B cell (primary cell): ENCODE measurements around the gene AAMP. TPM values are rescaled to one million over a fixed set of nuclear protein-coding genes. Genes with fewer than 3 reads are reported as not detected.

ENCODE experiments used
- ATAC-seq: fragments of 200-7000 bp; cut with Tn5 transposase; one replicate; pipeline ENCODE4 v1.10.0; 2021; ENCODE audit warnings: low read depth, mild to moderate bottlenecking, moderate number of reproducible peaks, moderate library complexity
- CTCF ChIA-PET: fragments of 350-600 bp; sonication (Branson Sonifier 250); formaldehyde crosslinking; loops from one replicate; lab custom pipeline; 2021; ENCODE audit warnings: antibody characterized with exemption, inconsistent platforms; lab: Charles Lee
- POLR2A ChIA-PET: fragments of 350-600 bp; sonication (Branson Sonifier 250); formaldehyde crosslinking; loops from one replicate; lab custom pipeline; 2021; ENCODE audit warnings: antibody characterized with exemption; lab: Charles Lee
- DNase-seq: peaks from one replicate; pipeline ENCODE4 v3.0.0; 2013
- H2AFZ ChIP-seq: 2 replicates; pipeline ENCODE4 v1.6.1; 2012; ENCODE audit warnings: mild to moderate bottlenecking, low read depth, low read length; ENCODE audit not compliant: insufficient read depth, poor library complexity, severe bottlenecking
- H3K27ac ChIP-seq, 2 donors: 1 replicate in 1 of 2; 2 replicates in 1 of 2; pipeline ENCODE4 v1.5.1; 2012 to 2013; ENCODE audit warnings: low read length in 2 of 2, mild to moderate bottlenecking in 2 of 2, moderate library complexity in 1 of 2
- H3K27me3 ChIP-seq, 4 experiments: fragments of 200-600 bp in 1 of 4; sonication (generic) in 1 of 4; replicated peaks in 1 of 4; 1 replicate in 2 of 4; 2 replicates in 2 of 4; pipeline versions ENCODE4 v1.6.1 to v1.7.0; 2013 to 2016; ENCODE audit warnings: low read length in 3 of 4, mild to moderate bottlenecking in 2 of 4, mixed read lengths in 1 of 4, moderate library complexity in 1 of 4; ENCODE audit not compliant: insufficient read depth in 4 of 4, control insufficient read depth in 3 of 4; ENCODE audit errors: control extremely low read depth in 1 of 4
- H3K36me3 ChIP-seq, 2 experiments: replicated peaks in 1 of 2; 1 replicate in 1 of 2; 2 replicates in 1 of 2; pipeline versions ENCODE4 v1.6.1 to v1.7.1; 2013; ENCODE audit warnings: low read length in 1 of 2; ENCODE audit not compliant: insufficient read depth in 2 of 2, control insufficient read depth in 1 of 2; ENCODE audit errors: control extremely low read depth in 1 of 2, extremely low read depth in 1 of 2
- H3K4me1 ChIP-seq, 2 donors: fragments of 200-600 bp in 1 of 2; sonication (generic) in 1 of 2; 1 replicate in 1 of 2; 2 replicates in 1 of 2; pipeline versions ENCODE4 v1.5.1 to v1.6.1; 2013 to 2017; ENCODE audit warnings: low read length in 2 of 2; ENCODE audit not compliant: control insufficient read depth in 2 of 2, insufficient read depth in 2 of 2
- H3K4me2 ChIP-seq: replicated peaks from 2 replicates; pipeline ENCODE3; 2012; ENCODE audit warnings: mild to moderate bottlenecking, low read depth, low read length; ENCODE audit not compliant: poor library complexity, severe bottlenecking
- H3K4me3 ChIP-seq, 5 experiments: fragments of 200-600 bp in 1 of 5; sonication (generic) in 1 of 5; 1 replicate in 3 of 5; 2 replicates in 2 of 5; pipeline versions ENCODE4 v1.5.1 to v1.7.0; 2011 to 2016; ENCODE audit warnings: low read length in 4 of 5, mild to moderate bottlenecking in 4 of 5, low read depth in 2 of 5, control low read depth in 1 of 5, moderate library complexity in 1 of 5; ENCODE audit not compliant: insufficient read depth in 1 of 5; ENCODE audit errors: control extremely low read depth in 1 of 5, extremely low read depth in 1 of 5
- H3K79me2 ChIP-seq: fragments of 200-600 bp; sonication (generic); one replicate; pipeline ENCODE4 v1.6.0; 2016; ENCODE audit warnings: low read length; ENCODE audit not compliant: control insufficient read depth, insufficient read depth
- H3K9ac ChIP-seq: fragments of 200-600 bp; sonication (generic); 2 replicates; pipeline ENCODE4 v1.6.1; 2017; ENCODE audit warnings: mild to moderate bottlenecking, low read length, moderate library complexity
- H3K9me3 ChIP-seq, 3 donors: one replicate each; pipeline versions ENCODE4 v1.6.1 to v1.7.1; 2013; ENCODE audit warnings: low read length in 2 of 3; ENCODE audit not compliant: control insufficient read depth in 2 of 3, insufficient read depth in 1 of 3; ENCODE audit errors: control extremely low read depth in 1 of 3
- H4K20me1 ChIP-seq: 2 replicates; pipeline ENCODE4 v1.6.0; 2012; ENCODE audit warnings: mild to moderate bottlenecking, low read length; ENCODE audit not compliant: insufficient read depth, control insufficient read depth, poor library complexity, severe bottlenecking
- H3K27ac Mint-ChIP-seq: one replicate; pipeline ENCODE4 v1.8.0; 2021; ENCODE audit warnings: mixed read lengths
- H3K27me3 Mint-ChIP-seq: one replicate; pipeline ENCODE4 v1.8.0; 2021; ENCODE audit warnings: mixed read lengths
- H3K4me1 Mint-ChIP-seq: one replicate; pipeline ENCODE4 v1.8.0; 2021; ENCODE audit warnings: mixed read lengths
- H3K4me3 Mint-ChIP-seq: one replicate; pipeline ENCODE4 v1.8.0; 2021; ENCODE audit warnings: mixed read lengths
- H3K9me3 Mint-ChIP-seq: one replicate; pipeline ENCODE4 v1.8.0; 2022; ENCODE audit warnings: mixed read lengths; ENCODE audit not compliant: insufficient read depth
- EZH2 ChIP-seq: IDR thresholded peaks from 2 replicates; pipeline ENCODE4 v1.6.1; 2012; ENCODE audit warnings: borderline replicate concordance, low read depth, mild to moderate bottlenecking, moderate library complexity, low read length; ENCODE audit not compliant: insufficient read depth, poor library complexity, severe bottlenecking
- WGBS: methylation state at CpG from one replicate; pipeline ENCODE4 v1.1.5; 2013; ENCODE audit warnings: missing lambda C conversion rate; ENCODE audit not compliant: insufficient coverage; 5-methylcytosine and 5-hydroxymethylcytosine counted together
- intact Hi-C: fragments of 100-400 bp; cut with micrococcal nuclease; formaldehyde crosslinking; loops from one replicate; pipeline ENCODE4 v1.10.0; 2022
- polyA plus RNA-seq: library from polyadenylated mRNA; depleted of rRNA; stranded (reverse); fragments of >200 nt; gene quantifications from 2 replicates; pipeline ENCODE4 v1.2.3, GENCODE V29; 2012
- total RNA-seq, 2 donors: library from RNA; stranded (reverse); fragments of 120-200 nt in 1 of 2; gene quantifications; 1 replicate in 1 of 2; 2 replicates in 1 of 2; pipeline versions ENCODE4 v1.2.3 to v1.2.4, GENCODE V29; 2013 to 2022
- TF ChIP-seq, protein P1 (sequence below): fragments of 200-600 bp; IDR thresholded peaks from one replicate; pipeline ENCODE4 v1.8.0; 2022; ENCODE audit warnings: antibody characterized with exemption, mild to moderate bottlenecking

Gene AAMP
- total and polyA plus RNA-seq, 2 donors (not counting 1 experiment from before 2014, with no cell fraction given), result 56.4 to 65.7 TPM

DNA sequence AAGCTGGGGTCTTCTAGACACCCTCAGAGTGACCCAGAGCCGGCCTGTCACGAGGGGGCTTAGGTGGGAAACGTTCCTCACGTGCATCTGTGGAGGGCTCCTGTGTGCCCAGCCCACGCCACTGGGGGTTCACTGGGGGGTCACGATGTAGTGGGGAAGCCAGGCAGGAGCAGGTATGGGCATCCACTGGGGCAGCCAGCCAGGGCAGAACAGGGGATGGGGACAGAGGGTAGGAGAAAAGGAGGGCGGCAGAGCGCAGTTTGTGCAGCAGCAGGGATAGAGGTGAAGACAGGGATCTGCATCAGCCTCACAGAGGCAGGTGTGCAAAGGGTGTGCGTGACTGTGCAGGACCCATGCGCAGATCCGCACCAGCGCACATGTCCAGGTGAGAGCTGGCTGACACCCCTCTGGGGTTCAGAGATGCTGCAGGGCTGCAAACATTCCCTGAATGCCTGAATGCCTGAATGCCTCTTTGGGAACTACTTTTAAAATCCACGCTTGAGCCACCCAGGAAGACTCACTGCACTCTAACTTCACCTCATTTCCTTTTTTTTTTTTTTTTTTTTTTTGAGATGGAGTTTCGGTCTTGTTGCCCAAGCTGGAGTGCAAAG is 10.4 kb upstream of the AAMP start:
- H3K4me2 ChIP-seq, result no peak overlapping the region
- peaks cover 39% of the 10 kb centered on the region for H3K4me1 Mint-ChIP-seq
- H2AFZ ChIP-seq, result no peak overlapping the region
- no peaks in the 10 kb centered on the region for H3K27me3 Mint-ChIP-seq
- POLR2A ChIA-PET, result no interaction called here
- DNase-seq (no peak), ATAC-seq (no peak)
- no peak overlapping the region for H3K4me3 ChIP-seq
- H3K79me2 ChIP-seq, result peaks cover 67% of the 10 kb centered on the region
- H3K9me3 Mint-ChIP-seq, result no peaks in the 10 kb centered on the region
- TF ChIP-seq, protein P1, sequence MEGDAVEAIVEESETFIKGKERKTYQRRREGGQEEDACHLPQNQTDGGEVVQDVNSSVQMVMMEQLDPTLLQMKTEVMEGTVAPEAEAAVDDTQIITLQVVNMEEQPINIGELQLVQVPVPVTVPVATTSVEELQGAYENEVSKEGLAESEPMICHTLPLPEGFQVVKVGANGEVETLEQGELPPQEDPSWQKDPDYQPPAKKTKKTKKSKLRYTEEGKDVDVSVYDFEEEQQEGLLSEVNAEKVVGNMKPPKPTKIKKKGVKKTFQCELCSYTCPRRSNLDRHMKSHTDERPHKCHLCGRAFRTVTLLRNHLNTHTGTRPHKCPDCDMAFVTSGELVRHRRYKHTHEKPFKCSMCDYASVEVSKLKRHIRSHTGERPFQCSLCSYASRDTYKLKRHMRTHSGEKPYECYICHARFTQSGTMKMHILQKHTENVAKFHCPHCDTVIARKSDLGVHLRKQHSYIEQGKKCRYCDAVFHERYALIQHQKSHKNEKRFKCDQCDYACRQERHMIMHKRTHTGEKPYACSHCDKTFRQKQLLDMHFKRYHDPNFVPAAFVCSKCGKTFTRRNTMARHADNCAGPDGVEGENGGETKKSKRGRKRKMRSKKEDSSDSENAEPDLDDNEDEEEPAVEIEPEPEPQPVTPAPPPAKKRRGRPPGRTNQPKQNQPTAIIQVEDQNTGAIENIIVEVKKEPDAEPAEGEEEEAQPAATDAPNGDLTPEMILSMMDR, result no peak
- TF ChIP-seq EZH2, result no peak
- peak overlapping the region; percentile 56 for H3K27ac Mint-ChIP-seq
- peaks cover 3 to 89% of the 10 kb centered on the region in 2 experiments for H3K36me3 ChIP-seq
- CTCF ChIA-PET, result interaction anchor here (0.6 to 0.8 kb wide), 3 partner anchors 12 to 1085 kb away, joined by 3 to 6 read pairs (median 3); partner anchors contain the start of gene TMBIM1
- intact Hi-C loops, result no loop called here
- H3K27me3 ChIP-seq, result no peaks in the 10 kb centered on the region
- H4K20me1 ChIP-seq, result peaks cover 58% of the 10 kb centered on the region
- H3K27ac ChIP-seq, result no peak overlapping the region
- peaks cover 23 to 35% of the 10 kb centered on the region in 2 donors for H3K4me1 ChIP-seq
- H3K4me3 Mint-ChIP-seq, result no peak overlapping the region
- H3K9ac ChIP-seq, result no peak overlapping the region
- 97% methylated on average over 12 of the region's 14 CpGs for WGBS
- H3K9me3 ChIP-seq, result no peaks in the 10 kb centered on the region

DNA sequence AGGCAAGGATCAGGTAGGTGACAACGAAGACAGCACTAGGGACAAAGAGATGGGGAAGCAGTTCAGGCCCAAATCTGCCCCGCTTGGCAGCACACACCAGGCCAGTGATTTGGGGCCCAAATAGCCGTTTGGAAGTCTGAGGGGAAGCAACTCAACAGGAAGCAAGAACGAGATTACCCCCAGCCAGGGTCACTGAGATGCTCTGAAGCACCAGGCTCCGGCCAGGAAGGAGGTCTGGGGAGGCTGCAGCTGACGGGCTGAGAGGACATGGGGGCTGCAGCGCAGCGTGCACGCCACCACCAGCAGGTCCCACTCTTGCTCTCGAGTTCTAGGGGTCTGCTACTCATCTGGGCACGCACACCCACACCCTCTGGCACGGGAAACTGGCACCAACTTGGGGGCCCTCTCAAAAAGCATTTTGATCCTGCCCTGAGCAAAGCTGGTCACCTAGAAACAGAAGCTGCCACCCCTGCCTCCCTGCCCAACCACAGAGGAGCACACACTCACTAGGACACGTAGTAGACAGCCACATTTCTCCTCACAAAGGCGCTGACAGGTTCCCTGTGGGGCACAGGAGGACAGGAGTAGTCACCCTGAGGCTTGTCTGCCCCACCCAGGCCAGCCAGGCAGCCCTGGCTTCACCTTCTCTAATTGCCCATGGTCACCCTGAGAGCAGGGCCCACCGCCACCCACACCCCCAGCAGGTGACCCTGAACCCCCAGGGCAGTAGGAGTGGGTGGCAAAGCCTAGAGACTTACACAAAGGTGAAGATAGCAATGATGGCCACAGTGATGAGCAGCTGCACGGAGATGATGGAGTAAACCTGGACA is 8.8 kb upstream of the AAMP start:
- no peak for TF ChIP-seq EZH2
- TF ChIP-seq, protein P1, result no peak
- Mint-ChIP-seq H3K27me3 (no peaks in the 10 kb centered on the region), H3K27ac (peak overlapping the region; percentile 46), H3K4me1 (peaks cover 37% of the 10 kb centered on the region), H3K9me3 (no peaks in the 10 kb centered on the region), H3K4me3 (no peak overlapping the region)
- peaks cover 3 to 98% of the 10 kb centered on the region in 2 experiments for H3K36me3 ChIP-seq
- no peak overlapping the region for H2AFZ ChIP-seq
- H4K20me1 ChIP-seq, result peaks cover 54% of the 10 kb centered on the region
- peaks cover 12 to 30% of the 10 kb centered on the region in 2 donors for H3K4me1 ChIP-seq
- WGBS, result 91% methylated on average over 15 of the region's 16 CpGs
- peaks cover 51% of the 10 kb centered on the region for H3K79me2 ChIP-seq
- ATAC-seq, result no peak
- H3K9ac ChIP-seq, result no peak overlapping the region
- CTCF ChIA-PET, result interaction anchor here (1.4 kb wide), 1 partner anchor 12 kb away, joined by 4 read pairs; no protein-coding TSS in a partner anchor
- intact Hi-C loops, result no loop called here
- H3K4me2 ChIP-seq, result no peak overlapping the region
- no peaks in the 10 kb centered on the region for H3K9me3 ChIP-seq
- no peak for DNase-seq
- H3K27ac ChIP-seq, result no peak overlapping the region
- H3K27me3 ChIP-seq, result no peaks in the 10 kb centered on the region
- POLR2A ChIA-PET, result interaction anchor here (1.8 kb wide), 1 partner anchor 8 kb away, joined by 4 read pairs; no protein-coding TSS in a partner anchor
- H3K4me3 ChIP-seq, result no peak overlapping the region
